ENCODE results near the gene XXYLT1. TPM values are rescaled to one million over a fixed set of nuclear protein-coding genes. Genes with fewer than 3 reads are reported as not detected.

The XXYLT1 gene
- total RNA-seq, 2 experiments from 2014 or later: 3.1 to 3.7 TPM

GRCh38 chr3:195270079-195270816 lies 711 bp downstream of the XXYLT1 start:
- H3K4me1 ChIP-seq (ENCODE audit: insufficient read depth, low read length): peaks cover 31% of the 10 kb centered on the region
- no peak overlapping the region for H3K27ac ChIP-seq (ENCODE audit: low read depth in 1 of 2, low read length in 2 of 2)
- no peaks in the 10 kb centered on the region for H3K27me3 ChIP-seq (ENCODE audit: control insufficient read depth in 1 of 2, insufficient read depth in 2 of 2, low read length in 2 of 2)
- POLR2A ChIA-PET: interaction anchor here (0.7 to 2.9 kb wide), 19 partner anchors 8 to 873 kb away, joined by 3 to 36 read pairs (median 6); partner anchors contain the start of genes ACAP2, LSG1 and PPP1R2
- intact Hi-C loops (cut with DNase I, micrococcal nuclease): loop anchor here (2.0 to 10.0 kb wide), 7 partner anchors 172 to 637 kb away; partner anchors contain the start of genes ACAP2 (in 2 of the 2) and PPP1R2 (in 1 of the 2)
- H3K4me3 Mint-ChIP-seq: peak overlapping the region; percentile 88
- H3K4me1 Mint-ChIP-seq (ENCODE audit: low read depth): peaks cover 15% of the 10 kb centered on the region
- H3K9me3 Mint-ChIP-seq: no peaks in the 10 kb centered on the region
- ATAC-seq (ENCODE audit: poor library complexity) (no peak), DNase-seq (peak in 7 of 14 experiments; percentile 13 to 65 (median 40))
- H3K27me3 Mint-ChIP-seq: no peaks in the 10 kb centered on the region
- peak overlapping the region; percentile 69 for H3K4me3 ChIP-seq (ENCODE audit: low read length)
- no peak for TF ChIP-seq CTCF (IDR thresholded peaks at IDR 0.05)
- peaks cover 4% of the 10 kb centered on the region for H3K36me3 Mint-ChIP-seq (ENCODE audit: low read depth)
- H3K36me3 ChIP-seq (ENCODE audit: insufficient read depth, low read length): peaks cover 5% of the 10 kb centered on the region
- H3K9me3 ChIP-seq (ENCODE audit: control insufficient read depth in 1 of 2, insufficient read depth in 1 of 2, low read length in 2 of 2): no peaks in the 10 kb centered on the region
- peak overlapping the region; percentile 79 for H3K27ac Mint-ChIP-seq
- CTCF ChIA-PET: interaction anchor here (0.7 to 3.1 kb wide), 23 partner anchors 11 to 598 kb away, joined by 3 to 62 read pairs (median 7); partner anchors contain the start of gene LSG1

GRCh38 chr3:195269375-195270078 lies 1.4 kb downstream of the XXYLT1 start:
- ChIA-PET POLR2A (interaction anchor here (1.5 to 2.9 kb wide), 7 partner anchors 9 to 597 kb away, joined by 4 to 36 read pairs (median 16); partner anchors contain the start of gene LSG1), CTCF (interaction anchor here (1.6 to 3.1 kb wide), 10 partner anchors 10 to 597 kb away, joined by 5 to 62 read pairs (median 12); partner anchors contain the start of gene LSG1)
- Histone ChIP-seq H3K27me3 (ENCODE audit: control insufficient read depth in 1 of 2, insufficient read depth in 2 of 2, low read length in 2 of 2) (no peaks in the 10 kb centered on the region), H3K36me3 (ENCODE audit: insufficient read depth, low read length) (peaks cover 5% of the 10 kb centered on the region), H3K4me3 (ENCODE audit: low read length) (peak overlapping the region; percentile 69), H3K9me3 (ENCODE audit: control insufficient read depth in 1 of 2, insufficient read depth in 1 of 2, low read length in 2 of 2) (no peaks in the 10 kb centered on the region), H3K4me1 (ENCODE audit: insufficient read depth, low read length) (peaks cover 31% of the 10 kb centered on the region), H3K27ac (ENCODE audit: low read depth in 1 of 2, low read length in 2 of 2) (no peak overlapping the region)
- Mint-ChIP-seq H3K36me3 (ENCODE audit: low read depth) (peaks cover 4% of the 10 kb centered on the region), H3K4me3 (peak overlapping the region; percentile 88), H3K27ac (peak overlapping the region; percentile 79), H3K27me3 (no peaks in the 10 kb centered on the region), H3K4me1 (ENCODE audit: low read depth) (peaks cover 15% of the 10 kb centered on the region), H3K9me3 (no peaks in the 10 kb centered on the region)
- intact Hi-C loops (cut with DNase I, micrococcal nuclease): loop anchor here (2.0 to 10.0 kb wide), 9 partner anchors 173 to 785 kb away; partner anchors contain the start of genes ACAP2 (in 2 of the 2), ATP13A3 (in 1 of the 2) and PPP1R2 (in 1 of the 2)
- ATAC-seq (ENCODE audit: poor library complexity) (no peak), DNase-seq (peak in 2 of 14 experiments; percentile 22 to 25)
- TF ChIP-seq CTCF (IDR thresholded peaks at IDR 0.05): no peak

GRCh38 chr3:195268576-195269309 lies 2.2 kb downstream of the XXYLT1 start:
- Mint-ChIP-seq H3K4me3 (peak overlapping the region; percentile 88), H3K27me3 (no peaks in the 10 kb centered on the region), H3K36me3 (ENCODE audit: low read depth) (peaks cover 4% of the 10 kb centered on the region), H3K4me1 (ENCODE audit: low read depth) (peaks cover 15% of the 10 kb centered on the region), H3K9me3 (no peaks in the 10 kb centered on the region), H3K27ac (no peak overlapping the region)
- Histone ChIP-seq H3K9me3 (ENCODE audit: control insufficient read depth in 1 of 2, insufficient read depth in 1 of 2, low read length in 2 of 2) (no peaks in the 10 kb centered on the region), H3K36me3 (ENCODE audit: insufficient read depth, low read length) (peaks cover 5% of the 10 kb centered on the region), H3K4me1 (ENCODE audit: insufficient read depth, low read length) (peaks cover 31% of the 10 kb centered on the region), H3K27ac (ENCODE audit: low read depth in 1 of 2, low read length in 2 of 2) (no peak overlapping the region), H3K4me3 (ENCODE audit: low read length) (no peak overlapping the region), H3K27me3 (ENCODE audit: control insufficient read depth in 1 of 2, insufficient read depth in 2 of 2, low read length in 2 of 2) (no peaks in the 10 kb centered on the region)
- no peak for DNase-seq
- CTCF ChIA-PET: interaction anchor here (3.1 kb wide), 1 partner anchor 597 kb away, joined by 35 read pairs; the partner anchor contains the start of gene LSG1
- TF ChIP-seq CTCF (IDR thresholded peaks at IDR 0.05): no peak
- POLR2A ChIA-PET: no interaction called here
- no peak for ATAC-seq (ENCODE audit: poor library complexity)
- intact Hi-C loops (cut with DNase I, micrococcal nuclease): loop anchor here (5.0 to 10.0 kb wide), 2 partner anchors 686 to 784 kb away; partner anchors contain the start of gene ATP13A3 (in 1 of the 2)
